ENCODE measurements around the gene WNT8B.

DNA sequence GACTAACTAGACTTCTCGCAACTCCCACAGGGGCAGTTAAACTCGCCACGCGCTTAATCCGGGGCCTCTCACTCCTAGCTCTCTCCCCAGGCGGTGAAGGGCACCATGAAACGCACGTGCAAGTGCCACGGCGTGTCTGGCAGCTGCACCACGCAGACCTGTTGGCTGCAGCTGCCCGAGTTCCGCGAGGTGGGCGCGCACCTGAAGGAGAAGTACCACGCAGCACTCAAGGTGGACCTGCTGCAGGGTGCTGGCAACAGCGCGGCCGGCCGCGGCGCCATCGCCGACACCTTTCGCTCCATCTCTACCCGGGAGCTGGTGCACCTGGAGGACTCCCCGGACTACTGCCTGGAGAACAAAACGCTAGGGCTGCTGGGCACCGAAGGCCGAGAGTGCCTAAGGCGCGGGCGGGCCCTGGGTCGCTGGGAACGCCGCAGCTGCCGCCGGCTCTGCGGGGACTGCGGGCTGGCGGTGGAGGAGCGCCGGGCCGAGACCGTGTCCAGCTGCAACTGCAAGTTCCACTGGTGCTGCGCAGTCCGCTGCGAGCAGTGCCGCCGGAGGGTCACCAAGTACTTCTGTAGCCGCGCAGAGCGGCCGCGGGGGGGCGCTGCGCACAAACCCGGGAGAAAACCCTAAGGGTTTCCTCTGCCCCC, 19.5 kb downstream of the WNT8B start:
- peak; percentile 81 for TF ChIP-seq CTCF (IDR thresholded peaks at IDR 0.05; ENCODE audit: low read depth, low read length)
- TF ChIP-seq EZH2phosphoT487 (IDR thresholded peaks at IDR 0.05; ENCODE audit: low read depth) = no peak
